ENCODE data around the gene NQO2. TPM values are rescaled to one million over a fixed set of nuclear protein-coding genes. Genes with fewer than 3 reads are reported as not detected.
"Not testable (repeated sequence)": the region's sequence is repeated elsewhere in the genome, so short reads cannot be mapped to it uniquely, and the experiment has no call there.

NQO2 gene
- total RNA-seq, 2 experiments from 2014 or later, result 23.8 to 24.7 TPM

GRCh38 chr6:3007571-3007970, 7.9 kb downstream of the NQO2 start:
- TF ChIP-seq CTCF (IDR thresholded peaks at IDR 0.05), result no peak
- ATAC-seq (no peak), DNase-seq (no peak)
- CTCF ChIA-PET, result interaction anchor here (1.4 kb wide), 1 partner anchor 17 kb away, joined by 3 read pairs; no protein-coding TSS in a partner anchor
- Mint-ChIP-seq H3K27me3 (no peaks in the 10 kb centered on the region), H3K4me3 (no peak overlapping the region), H3K9me3 (peaks cover 21% of the 10 kb centered on the region), H3K36me3 (ENCODE audit: low read depth) (peaks cover 75% of the 10 kb centered on the region), H3K4me1 (ENCODE audit: low read depth) (peaks cover 7% of the 10 kb centered on the region), H3K27ac (no peak overlapping the region)
- intact Hi-C loops (cut with micrococcal nuclease), result no loop called here
- POLR2A ChIA-PET, result interaction anchor here (0.9 to 1.0 kb wide), 2 partner anchors 15 to 16 kb away, joined by 3 read pairs; no protein-coding TSS in a partner anchor

- H3K4me1 Mint-ChIP-seq (ENCODE audit: low read depth); POLR2A ChIA-PET; H3K4me3 Mint-ChIP-seq; ATAC-seq; H3K27me3 Mint-ChIP-seq; DNase-seq; intact Hi-C loops (cut with micrococcal nuclease); H3K27ac Mint-ChIP-seq: not testable (repeated sequence)
- H3K36me3 Mint-ChIP-seq (ENCODE audit: low read depth), result peaks cover 78% of the 10 kb centered on the region
- CTCF ChIA-PET, result interaction anchor here (1.4 kb wide), 1 partner anchor 18 kb away, joined by 3 read pairs; no protein-coding TSS in a partner anchor
- peaks cover 21% of the 10 kb centered on the region for H3K9me3 Mint-ChIP-seq
These were observed 9.1 kb downstream of the NQO2 start for GRCh38 chr6:3008712-3009265.

- DNase-seq, result no peak
- POLR2A ChIA-PET, result no interaction called here
- H3K36me3 Mint-ChIP-seq (ENCODE audit: low read depth), result peaks cover 71% of the 10 kb centered on the region
These were observed 10.2 kb downstream of the NQO2 start for GRCh38 chr6:3009930-3010329.

GRCh38 chr6:3011158-3011557, 11.5 kb downstream of the NQO2 start:
- no peaks in the 10 kb centered on the region for H3K27me3 Mint-ChIP-seq
- no peak overlapping the region for H3K27ac Mint-ChIP-seq
- POLR2A ChIA-PET, result interaction anchor here (1.5 kb wide), 1 partner anchor 20 kb away, joined by 4 read pairs; no protein-coding TSS in a partner anchor
- CTCF ChIA-PET, result no interaction called here
- no peak overlapping the region for H3K4me3 Mint-ChIP-seq
- intact Hi-C loops (cut with micrococcal nuclease), result no loop called here
- peaks cover 3% of the 10 kb centered on the region for H3K4me1 Mint-ChIP-seq (ENCODE audit: low read depth)
- no peak for DNase-seq
- ATAC-seq, result no peak
- peaks cover 69% of the 10 kb centered on the region for H3K36me3 Mint-ChIP-seq (ENCODE audit: low read depth)
- TF ChIP-seq CTCF (IDR thresholded peaks at IDR 0.05), result no peak
- peaks cover 21% of the 10 kb centered on the region for H3K9me3 Mint-ChIP-seq

More at GRCh38 chr6:3009930-3010329, 10.2 kb downstream of the NQO2 start:
- Mint-ChIP-seq H3K4me1 (ENCODE audit: low read depth) (peaks cover 4% of the 10 kb centered on the region), H3K27me3 (no peaks in the 10 kb centered on the region), H3K9me3 (peaks cover 21% of the 10 kb centered on the region), H3K27ac (no peak overlapping the region), H3K4me3 (no peak overlapping the region)
- no peak for TF ChIP-seq CTCF (IDR thresholded peaks at IDR 0.05)
- intact Hi-C loops (cut with micrococcal nuclease), result no loop called here
- CTCF ChIA-PET, result interaction anchor here (0.9 kb wide), 2 partner anchors 8 to 22 kb away, joined by 3 read pairs; no protein-coding TSS in a partner anchor
- ATAC-seq, result no peak

- no peak overlapping the region for H3K4me3 Mint-ChIP-seq
- no peak overlapping the region for H3K27ac Mint-ChIP-seq
- no peak for TF ChIP-seq CTCF (IDR thresholded peaks at IDR 0.05)
- intact Hi-C loops (cut with micrococcal nuclease), result no loop called here
- no peaks in the 10 kb centered on the region for H3K27me3 Mint-ChIP-seq
- DNase-seq, result no peak
- H3K36me3 Mint-ChIP-seq (ENCODE audit: low read depth), result peaks cover 67% of the 10 kb centered on the region
- ChIA-PET CTCF (no interaction called here), POLR2A (interaction anchor here (1.5 kb wide), 1 partner anchor 20 kb away, joined by 4 read pairs; no protein-coding TSS in a partner anchor)
- peaks cover 21% of the 10 kb centered on the region for H3K9me3 Mint-ChIP-seq
- no peak for ATAC-seq
- peaks cover 3% of the 10 kb centered on the region for H3K4me1 Mint-ChIP-seq (ENCODE audit: low read depth)
These were observed 11.9 kb downstream of the NQO2 start for GRCh38 chr6:3011592-3011991.
